Liver (tissue), 9 donors: ENCODE measurements around the gene CRADD. TPM values are rescaled to one million over a fixed set of nuclear protein-coding genes. Genes with fewer than 3 reads are reported as not detected.

Experiments used
- DNase-seq: peaks from one replicate; pipeline ENCODE4 v3.0.0-alpha.2; 2017; ENCODE audit warnings: low spot score
- H3K27ac ChIP-seq, 2 donors: one replicate each; pipeline ENCODE4 v1.7.0; 2013; ENCODE audit warnings: inconsistent platforms in 2 of 2, low read length in 2 of 2, control low read depth in 1 of 2, low read depth in 1 of 2, mild to moderate bottlenecking in 1 of 2
- H3K27me3 ChIP-seq, 4 donors: one replicate each; pipeline versions ENCODE4 v1.6.1 to v1.7.0; 2013; ENCODE audit warnings: low read length in 3 of 4, inconsistent platforms in 1 of 4, mild to moderate bottlenecking in 1 of 4, moderate library complexity in 1 of 4; ENCODE audit not compliant: control insufficient read depth in 4 of 4, insufficient read depth in 4 of 4
- H3K36me3 ChIP-seq, 4 donors: one replicate each; pipeline versions ENCODE4 v1.6.1 to v1.7.0; 2013; ENCODE audit warnings: low read length in 3 of 4, mild to moderate bottlenecking in 3 of 4, low read depth in 1 of 4, moderate library complexity in 1 of 4; ENCODE audit not compliant: control insufficient read depth in 4 of 4, insufficient read depth in 3 of 4
- H3K4me1 ChIP-seq, 4 donors: one replicate each; pipeline versions ENCODE4 v1.6.1 to v1.7.0; 2013; ENCODE audit warnings: low read length in 3 of 4, mild to moderate bottlenecking in 3 of 4, moderate library complexity in 1 of 4; ENCODE audit not compliant: control insufficient read depth in 4 of 4, insufficient read depth in 4 of 4
- H3K4me3 ChIP-seq, 3 donors: one replicate each; pipeline versions ENCODE4 v1.6.1 to v1.7.0; 2013; ENCODE audit warnings: low read length in 3 of 3, control low read depth in 1 of 3, low read depth in 1 of 3, mild to moderate bottlenecking in 1 of 3
- H3K9ac ChIP-seq, 2 donors: one replicate each; pipeline ENCODE4 v1.7.0; 2013; ENCODE audit warnings: low read length in 2 of 2, mild to moderate bottlenecking in 2 of 2, moderate library complexity in 2 of 2, control low read depth in 1 of 2, low read depth in 1 of 2
- H3K9me3 ChIP-seq, 4 donors: one replicate each; pipeline versions ENCODE4 v1.6.1 to v1.7.0; 2013; ENCODE audit warnings: low read length in 3 of 4; ENCODE audit not compliant: control insufficient read depth in 4 of 4
- ATF3 ChIP-seq: IDR thresholded peaks from 2 replicates; pipeline ENCODE4 v1.6.1; 2016; ENCODE audit warnings: antibody characterized with exemption
- CTCF ChIP-seq: fragments of 150-350 bp; IDR thresholded peaks from 2 replicates; pipeline ENCODE4 v1.5.1; 2017; ENCODE audit warnings: improper control_type of control experiment, low read depth, low read length; ENCODE audit not compliant: missing input control
- EGR1 ChIP-seq, 2 donors: IDR thresholded peaks; 2 replicates each; pipeline ENCODE4 v1.6.1; 2016 to 2018; ENCODE audit warnings: antibody characterized with exemption in 2 of 2, low read depth in 2 of 2
- FOXA1 ChIP-seq: IDR thresholded peaks from 2 replicates; pipeline ENCODE4 v1.6.1; 2016; ENCODE audit warnings: antibody characterized with exemption
- HNF4G ChIP-seq: IDR thresholded peaks from 2 replicates; pipeline ENCODE4 v1.6.1; 2016; ENCODE audit warnings: antibody characterized with exemption
- JUND ChIP-seq, 2 donors: IDR thresholded peaks; 2 replicates each; pipeline ENCODE4 v1.6.1; 2016; ENCODE audit warnings: antibody characterized with exemption in 2 of 2
- MAX ChIP-seq: IDR thresholded peaks from 2 replicates; pipeline ENCODE4 v1.6.1; 2016; ENCODE audit warnings: antibody characterized with exemption
- NR2F2 ChIP-seq: IDR thresholded peaks from 2 replicates; pipeline ENCODE4 v1.6.1; 2016; ENCODE audit warnings: antibody characterized with exemption
- RAD21 ChIP-seq, 2 donors: IDR thresholded peaks; 2 replicates each; pipeline ENCODE4 v1.6.1; 2016; ENCODE audit warnings: antibody characterized with exemption in 2 of 2, mild to moderate bottlenecking in 2 of 2
- REST ChIP-seq: IDR thresholded peaks from 2 replicates; pipeline ENCODE4 v1.6.1; 2016; ENCODE audit warnings: antibody characterized with exemption, mild to moderate bottlenecking
- RXRA ChIP-seq, 2 donors: IDR thresholded peaks; 2 replicates each; pipeline ENCODE4 v1.6.1; 2017 to 2018; ENCODE audit warnings: antibody characterized with exemption in 2 of 2, mild to moderate bottlenecking in 1 of 2
- SP1 ChIP-seq: IDR thresholded peaks from 2 replicates; pipeline ENCODE4 v1.6.1; 2018; ENCODE audit warnings: antibody characterized with exemption, mild to moderate bottlenecking
- TAF1 ChIP-seq: conservative IDR thresholded peaks from 2 replicates; pipeline ENCODE4 v1.6.1; 2016; ENCODE audit warnings: antibody characterized with exemption, mild to moderate bottlenecking
- YY1 ChIP-seq: IDR thresholded peaks from 2 replicates; pipeline ENCODE4 v1.6.1; 2016; ENCODE audit warnings: antibody characterized with exemption, mild to moderate bottlenecking
- ZBTB33 ChIP-seq: IDR thresholded peaks from 2 replicates; pipeline ENCODE4 v1.6.1; 2016; ENCODE audit warnings: antibody characterized with exemption
- WGBS: extraction: QIAGEN DNeasy Blood & Tissue Kit; methylation state at CpG from one replicate; pipeline ENCODE4 v1.1.7; 2013; 5-methylcytosine and 5-hydroxymethylcytosine counted together
- polyA plus RNA-seq, 2 donors: library from polyadenylated mRNA; stranded (reverse) in 1 of 2; unstranded in 1 of 2; fragments of 200-250 nt in 1 of 2; fragments of >200 nt in 1 of 2; fragmentation: Nextera tagmentation in 1 of 2; extraction: Ambion mirVana in 1 of 2; gene quantifications; one replicate each; pipeline versions ENCODE4 v1.2.1 to v1.2.3, GENCODE V29; 2013 to 2015
- total RNA-seq, 2 donors: library from RNA; depleted of rRNA; stranded (reverse); fragments of >200 nt; gene quantifications; one replicate each; pipeline ENCODE4 v1.2.3, GENCODE V29; 2014
- donor health status: healthy.
- donor health status: healthy.
- donor health status: healthy.
- donor health status: healthy.
- donor health status: healthy.

Gene CRADD
- total and polyA plus RNA-seq, 4 donors = 19.4 to 48.9 (median 29.6) TPM

GRCh38 chr12:93824514-93825500 lies 147.6 kb downstream of the CRADD start:
- TF ChIP-seq ZBTB33 (no peak), YY1 (no peak), CTCF (no peak), RAD21 (IDR thresholded peaks at IDR 0.05) (no peak), RXRA (IDR thresholded peaks at IDR 0.05) (no peak), ATF3 (no peak), FOXA1 (no peak), JUND (IDR thresholded peaks at IDR 0.05) (no peak), MAX (no peak), NR2F2 (no peak), TAF1 (no peak), SP1 (no peak), EGR1 (IDR thresholded peaks at IDR 0.05; ENCODE audit: low read depth in 2 of 2) (no peak), REST (no peak), HNF4G (no peak)
- DNase-seq = no peak
- H3K9ac ChIP-seq = no peak overlapping the region

More at GRCh38 chr12:93824514-93825500, 147.6 kb downstream of the CRADD start:
- H3K9me3 ChIP-seq = no peaks in the 10 kb centered on the region
- 84% methylated on average over 11 of the region's 11 CpGs for WGBS
- peaks cover 0 to 11% (median 6%) of the 10 kb centered on the region in 4 donors for H3K4me1 ChIP-seq
- no peak overlapping the region for H3K4me3 ChIP-seq
- no peaks in the 10 kb centered on the region for H3K27me3 ChIP-seq
- H3K27ac ChIP-seq = no peak overlapping the region
- H3K36me3 ChIP-seq = no peaks in the 10 kb centered on the region
